ENCODE measurements around the gene GBP1.
"Not testable (repeated sequence)": the region's sequence is repeated elsewhere in the genome, so short reads cannot be mapped to it uniquely, and the experiment has no call there.

Gene GBP1

GRCh38 chr1:89060091-89060490 is 4.9 kb downstream of the GBP1 start:
- no peak for DNase-seq (ENCODE audit: low read depth)
- no peak overlapping the region for H3K4me3 ChIP-seq (ENCODE audit: low read length)
- no peak for TF ChIP-seq CTCF (conservative IDR thresholded peaks at IDR 0.05; ENCODE audit: low read length)

GRCh38 chr1:89051955-89052312 is 13.1 kb downstream of the GBP1 start:
- DNase-seq (ENCODE audit: low read depth) = no peak
- TF ChIP-seq CTCF (conservative IDR thresholded peaks at IDR 0.05; ENCODE audit: low read length) = no peak
- no peak overlapping the region for H3K4me3 ChIP-seq (ENCODE audit: low read length)

- H3K4me3 ChIP-seq (ENCODE audit: low read length) = no peak overlapping the region
- no peak for TF ChIP-seq CTCF (conservative IDR thresholded peaks at IDR 0.05; ENCODE audit: low read length)
- DNase-seq (ENCODE audit: low read depth) = no peak
These were observed 13.6 kb downstream of the GBP1 start for GRCh38 chr1:89051300-89051954.

- DNase-seq (ENCODE audit: low read depth) = no peak
- no peak for TF ChIP-seq CTCF (conservative IDR thresholded peaks at IDR 0.05; ENCODE audit: low read length)
- no peak overlapping the region for H3K4me3 ChIP-seq (ENCODE audit: low read length)
These were observed 14.4 kb downstream of the GBP1 start for GRCh38 chr1:89050649-89051033.

GRCh38 chr1:89049901-89050648 is 14.9 kb downstream of the GBP1 start:
- DNase-seq (ENCODE audit: low read depth); H3K4me3 ChIP-seq (ENCODE audit: low read length): not testable (repeated sequence)

- not testable (repeated sequence) for H3K4me3 ChIP-seq (ENCODE audit: low read length); DNase-seq (ENCODE audit: low read depth)
These were observed 15.8 kb downstream of the GBP1 start for GRCh38 chr1:89049187-89049586.

GRCh38 chr1:89047734-89048133 is 17.3 kb downstream of the GBP1 start:
- TF ChIP-seq CTCF (conservative IDR thresholded peaks at IDR 0.05; ENCODE audit: low read length) = no peak
- DNase-seq (ENCODE audit: low read depth) = peak; percentile 40
- no peak overlapping the region for H3K4me3 ChIP-seq (ENCODE audit: low read length)

GRCh38 chr1:89046318-89047183 is 18.5 kb downstream of the GBP1 start:
- DNase-seq (ENCODE audit: low read depth); H3K4me3 ChIP-seq (ENCODE audit: low read length): not testable (repeated sequence)

Data from AG10803 (cell line).